Activated naive CD4-positive, alpha-beta T cell treated with anti-CD3 and anti-CD28 coated beads for 36 hours (primary cell): ENCODE data around the gene GRID1. TPM values are rescaled to one million over a fixed set of nuclear protein-coding genes. Genes with fewer than 3 reads are reported as not detected.
"Not testable (repeated sequence)": the region's sequence is repeated elsewhere in the genome, so short reads cannot be mapped to it uniquely, and the experiment has no call there.

Experiments
- CTCF ChIA-PET: fragments of 350-600 bp; sonication (Branson Sonifier 250); formaldehyde crosslinking; loops from one replicate; lab custom pipeline; 2021; ENCODE audit warnings: antibody characterized with exemption; lab: Charles Lee
- DNase-seq: peaks from one replicate; pipeline ENCODE4 v3.0.0-alpha.2; 2020
- H3K27ac Mint-ChIP-seq: one replicate; pipeline ENCODE4 v1.8.0; 2021; ENCODE audit warnings: mild to moderate bottlenecking, mixed read lengths
- H3K27me3 Mint-ChIP-seq: one replicate; pipeline ENCODE4 v1.8.0; 2021; ENCODE audit warnings: low read depth, mixed read lengths
- H3K36me3 Mint-ChIP-seq: one replicate; pipeline ENCODE4 v1.8.0; 2021; ENCODE audit warnings: low read depth, mixed read lengths
- H3K4me1 Mint-ChIP-seq: one replicate; pipeline ENCODE4 v1.8.0; 2021; ENCODE audit warnings: low read depth, mixed read lengths
- H3K4me3 Mint-ChIP-seq: one replicate; pipeline ENCODE4 v1.8.0; 2021; ENCODE audit warnings: mild to moderate bottlenecking, moderate library complexity, mixed read lengths
- H3K9me3 Mint-ChIP-seq: one replicate; pipeline ENCODE4 v1.8.0; 2021; ENCODE audit warnings: mixed read lengths
- intact Hi-C: fragments of 100-400 bp; cut with micrococcal nuclease; formaldehyde crosslinking; loops from one replicate; pipeline ENCODE4 v1.15.1; 2023
- total RNA-seq, 2 experiments: library from RNA; stranded (reverse); gene quantifications; one replicate each; pipeline ENCODE4 v1.2.3, GENCODE V29; 2021

Gene GRID1
- total RNA-seq, 2 experiments from 2014 or later, result not detected

- Mint-ChIP-seq H3K9me3 (no peaks in the 10 kb centered on the region), H3K4me3 (no peak overlapping the region), H3K27ac (no peak overlapping the region), H3K36me3 (no peaks in the 10 kb centered on the region), H3K4me1 (no peaks in the 10 kb centered on the region), H3K27me3 (peaks cover 7% of the 10 kb centered on the region)
- intact Hi-C loops, result no loop called here
- no peak for DNase-seq
- CTCF ChIA-PET, result no interaction called here
Measured at GRCh38 chr10:86123715-86124114, 242.9 kb downstream of the GRID1 start.

- intact Hi-C loops, result no loop called here
- Mint-ChIP-seq H3K4me1 (no peaks in the 10 kb centered on the region), H3K27ac (no peak overlapping the region), H3K4me3 (no peak overlapping the region), H3K27me3 (peaks cover 7% of the 10 kb centered on the region), H3K36me3 (no peaks in the 10 kb centered on the region), H3K9me3 (no peaks in the 10 kb centered on the region)
- CTCF ChIA-PET, result no interaction called here
- no peak for DNase-seq
Measured at GRCh38 chr10:86123304-86123703, 243.3 kb downstream of the GRID1 start.

GRCh38 chr10:86122646-86123045 is 243.9 kb downstream of the GRID1 start:
- H3K27me3 Mint-ChIP-seq, result peaks cover 7% of the 10 kb centered on the region
- no peaks in the 10 kb centered on the region for H3K4me1 Mint-ChIP-seq
- no peak for DNase-seq
- intact Hi-C loops, result no loop called here
- no peak overlapping the region for H3K27ac Mint-ChIP-seq
- no peaks in the 10 kb centered on the region for H3K9me3 Mint-ChIP-seq
- CTCF ChIA-PET, result no interaction called here
- H3K36me3 Mint-ChIP-seq, result no peaks in the 10 kb centered on the region
- H3K4me3 Mint-ChIP-seq, result no peak overlapping the region

- CTCF ChIA-PET, result no interaction called here
- H3K27me3 Mint-ChIP-seq, result peaks cover 4% of the 10 kb centered on the region
- H3K4me3 Mint-ChIP-seq, result no peak overlapping the region
- no peak overlapping the region for H3K27ac Mint-ChIP-seq
- no peaks in the 10 kb centered on the region for H3K4me1 Mint-ChIP-seq
- no peaks in the 10 kb centered on the region for H3K9me3 Mint-ChIP-seq
- no peaks in the 10 kb centered on the region for H3K36me3 Mint-ChIP-seq
- no peak for DNase-seq
- intact Hi-C loops, result no loop called here
Measured at GRCh38 chr10:86121200-86121599, 245.4 kb downstream of the GRID1 start.

GRCh38 chr10:86117051-86117450 is 249.5 kb downstream of the GRID1 start:
- H3K4me3 Mint-ChIP-seq, result no peak overlapping the region
- CTCF ChIA-PET, result no interaction called here

GRCh38 chr10:86113983-86114382 is 252.6 kb downstream of the GRID1 start:
- H3K27me3 Mint-ChIP-seq, result no peaks in the 10 kb centered on the region
- DNase-seq, result no peak
- intact Hi-C loops, result no loop called here
- H3K36me3 Mint-ChIP-seq, result no peaks in the 10 kb centered on the region
- no peaks in the 10 kb centered on the region for H3K9me3 Mint-ChIP-seq
- H3K27ac Mint-ChIP-seq, result no peak overlapping the region
- H3K4me1 Mint-ChIP-seq, result no peaks in the 10 kb centered on the region
- H3K4me3 Mint-ChIP-seq, result no peak overlapping the region
- CTCF ChIA-PET, result no interaction called here

More at GRCh38 chr10:86117051-86117450, 249.5 kb downstream of the GRID1 start:
- no peaks in the 10 kb centered on the region for H3K27me3 Mint-ChIP-seq
- H3K9me3 Mint-ChIP-seq, result no peaks in the 10 kb centered on the region
- intact Hi-C loops, result no loop called here
- no peaks in the 10 kb centered on the region for H3K4me1 Mint-ChIP-seq
- no peaks in the 10 kb centered on the region for H3K36me3 Mint-ChIP-seq
- no peak for DNase-seq
- no peak overlapping the region for H3K27ac Mint-ChIP-seq

- CTCF ChIA-PET, result no interaction called here
- H3K27ac Mint-ChIP-seq, result no peak overlapping the region
- no peaks in the 10 kb centered on the region for H3K36me3 Mint-ChIP-seq
- no peak for DNase-seq
- H3K27me3 Mint-ChIP-seq, result no peaks in the 10 kb centered on the region
- intact Hi-C loops, result no loop called here
- no peak overlapping the region for H3K4me3 Mint-ChIP-seq
- H3K9me3 Mint-ChIP-seq, result no peaks in the 10 kb centered on the region
- H3K4me1 Mint-ChIP-seq, result no peaks in the 10 kb centered on the region
Measured at GRCh38 chr10:86113501-86113900, 253.1 kb downstream of the GRID1 start.

GRCh38 chr10:86113044-86113443 is 253.6 kb downstream of the GRID1 start:
- intact Hi-C loops, result no loop called here
- Mint-ChIP-seq H3K4me3 (no peak overlapping the region), H3K27ac (no peak overlapping the region), H3K4me1 (no peaks in the 10 kb centered on the region), H3K9me3 (no peaks in the 10 kb centered on the region), H3K27me3 (no peaks in the 10 kb centered on the region), H3K36me3 (no peaks in the 10 kb centered on the region)
- no peak for DNase-seq
- CTCF ChIA-PET, result no interaction called here

- CTCF ChIA-PET, result no interaction called here
- no peak for DNase-seq
- intact Hi-C loops, result no loop called here
- Mint-ChIP-seq H3K9me3 (no peaks in the 10 kb centered on the region), H3K36me3 (no peaks in the 10 kb centered on the region), H3K27me3 (no peaks in the 10 kb centered on the region), H3K4me1 (no peaks in the 10 kb centered on the region), H3K4me3 (no peak overlapping the region), H3K27ac (no peak overlapping the region)
Measured at GRCh38 chr10:86111902-86112545, 254.6 kb downstream of the GRID1 start.

GRCh38 chr10:86110156-86110786 is 256.3 kb downstream of the GRID1 start:
- CTCF ChIA-PET, result interaction anchor here (0.5 kb wide), 1 partner anchor 1534 kb away, joined by 3 read pairs; no protein-coding TSS in a partner anchor
- Mint-ChIP-seq H3K9me3 (no peaks in the 10 kb centered on the region), H3K4me1 (no peaks in the 10 kb centered on the region), H3K27me3 (no peaks in the 10 kb centered on the region), H3K27ac (no peak overlapping the region), H3K4me3 (no peak overlapping the region), H3K36me3 (no peaks in the 10 kb centered on the region)
- DNase-seq, result no peak
- intact Hi-C loops, result no loop called here

- Mint-ChIP-seq H3K4me1 (no peaks in the 10 kb centered on the region), H3K27ac (no peak overlapping the region), H3K9me3 (no peaks in the 10 kb centered on the region), H3K4me3 (no peak overlapping the region), H3K27me3 (no peaks in the 10 kb centered on the region), H3K36me3 (no peaks in the 10 kb centered on the region)
- DNase-seq, result no peak
- CTCF ChIA-PET, result no interaction called here
- intact Hi-C loops, result no loop called here
Measured at GRCh38 chr10:86109421-86109820, 257.2 kb downstream of the GRID1 start.

GRCh38 chr10:86108696-86109095 is 257.9 kb downstream of the GRID1 start:
- no peak overlapping the region for H3K4me3 Mint-ChIP-seq
- H3K27ac Mint-ChIP-seq, result no peak overlapping the region
- intact Hi-C loops, result no loop called here
- no peaks in the 10 kb centered on the region for H3K27me3 Mint-ChIP-seq
- no peak for DNase-seq
- no peaks in the 10 kb centered on the region for H3K4me1 Mint-ChIP-seq
- CTCF ChIA-PET, result no interaction called here
- H3K36me3 Mint-ChIP-seq, result no peaks in the 10 kb centered on the region
- no peaks in the 10 kb centered on the region for H3K9me3 Mint-ChIP-seq

GRCh38 chr10:86107611-86108310 is 258.8 kb downstream of the GRID1 start:
- H3K27ac Mint-ChIP-seq, H3K9me3 Mint-ChIP-seq, H3K4me3 Mint-ChIP-seq, H3K4me1 Mint-ChIP-seq, H3K27me3 Mint-ChIP-seq, H3K36me3 Mint-ChIP-seq, intact Hi-C loops, DNase-seq: not testable (repeated sequence)
- CTCF ChIA-PET, result interaction anchor here (0.6 kb wide), 1 partner anchor 99 kb away, joined by 3 read pairs; no protein-coding TSS in a partner anchor
